Measurements from ENCODE around the gene AMELY. TPM values are rescaled to one million over a fixed set of nuclear protein-coding genes. Genes with fewer than 3 reads are reported as not detected.

The AMELY gene
- total RNA-seq, 1 donor from 2014 or later, result not detected

Other genes starting within 250 kb of the AMELY start
- not detected in 2 replicates for gene TBL1Y, start 1.1 kb downstream of the AMELY start, total RNA-seq

All from pulmonary artery endothelial cell (primary cell).